HEK293 (cell line): ENCODE results near the gene NKD1.

ENCODE experiments used
- CTCF ChIA-PET: fragments of 350-600 bp; formaldehyde crosslinking; extraction: SDS; loops from one replicate; lab custom pipeline; 2021; ENCODE audit warnings: antibody characterized with exemption; lab: Yijun Ruan, JAX
- POLR2A ChIA-PET: fragments of 300-600 bp; formaldehyde crosslinking; extraction: SDS; loops from one replicate; lab custom pipeline; 2020; ENCODE audit warnings: antibody characterized with exemption, inconsistent platforms; lab: Yijun Ruan, JAX
- H3K27ac ChIP-seq: fragments of 200-500 bp; sonication (Bioruptor generic); 2 replicates; pipeline ENCODE4 v1.5.1; 2014; ENCODE audit warnings: low read depth, low read length, control low read depth, inconsistent platforms; ENCODE audit errors: extremely low read depth
- H3K36me3 ChIP-seq, 2 experiments: fragments of 200-500 bp in 1 of 2; sonication (Bioruptor generic) in 1 of 2; 1 replicate in 1 of 2; 2 replicates in 1 of 2; pipeline ENCODE4 v1.5.1; 2014 to 2017; ENCODE audit warnings: inconsistent platforms in 2 of 2, low read length in 2 of 2; ENCODE audit not compliant: control insufficient read depth in 2 of 2, insufficient read depth in 1 of 2
- H3K4me1 ChIP-seq: fragments of 200-500 bp; sonication (Bioruptor generic); 2 replicates; pipeline ENCODE4 v1.5.1; 2014; ENCODE audit warnings: mild to moderate bottlenecking, low read length, inconsistent platforms; ENCODE audit not compliant: control insufficient read depth, insufficient read depth
- H3K4me3 ChIP-seq: 2 replicates; pipeline ENCODE4 v1.5.1; 2011; ENCODE audit warnings: low read depth, mild to moderate bottlenecking, control low read depth, low read length, moderate library complexity
- H3K9me3 ChIP-seq: fragments of 200-500 bp; sonication (Bioruptor generic); 2 replicates; pipeline ENCODE4 v1.5.1; 2014; ENCODE audit warnings: low read depth, low read length, inconsistent platforms; ENCODE audit not compliant: control insufficient read depth, insufficient read depth
- KLF7 ChIP-seq: fragments of 450-650 bp; formaldehyde crosslinking; IDR thresholded peaks from 2 replicates; pipeline ENCODE4 v1.5.1; 2016; ENCODE audit warnings: missing biosample characterization, missing genetic modification characterization, borderline replicate concordance
- SCRT2 ChIP-seq: fragments of 450-650 bp; formaldehyde crosslinking; IDR thresholded peaks from 2 replicates; pipeline ENCODE4 v1.5.1; 2016; ENCODE audit warnings: missing biosample characterization, missing genetic modification characterization
- SP2 ChIP-seq: fragments of 450-650 bp; formaldehyde crosslinking; IDR thresholded peaks from 2 replicates; pipeline ENCODE4 v1.5.1; 2016; ENCODE audit warnings: missing biosample characterization, missing genetic modification characterization
- ZBTB17 ChIP-seq: fragments of 450-650 bp; formaldehyde crosslinking; IDR thresholded peaks from 2 replicates; pipeline ENCODE4 v1.5.1; 2016; ENCODE audit warnings: missing biosample characterization, missing genetic modification characterization
- ZFP69B ChIP-seq: fragments of 450-650 bp; formaldehyde crosslinking; IDR thresholded peaks from 2 replicates; pipeline ENCODE4 v1.5.1; 2016; ENCODE audit warnings: missing biosample characterization, missing genetic modification characterization
- ZNF112 ChIP-seq: fragments of 450-650 bp; formaldehyde crosslinking; IDR thresholded peaks from 2 replicates; pipeline ENCODE4 v1.5.0; 2017; ENCODE audit warnings: missing biosample characterization, missing genetic modification characterization
- ZNF140 ChIP-seq: fragments of 450-650 bp; formaldehyde crosslinking; IDR thresholded peaks from 2 replicates; pipeline ENCODE4 v1.5.1; 2016; ENCODE audit warnings: missing biosample characterization, missing genetic modification characterization
- ZNF157 ChIP-seq: fragments of 450-650 bp; formaldehyde crosslinking; IDR thresholded peaks from 2 replicates; pipeline ENCODE4 v1.5.1; 2016; ENCODE audit warnings: missing biosample characterization, missing genetic modification characterization
- ZNF19 ChIP-seq: fragments of 450-650 bp; formaldehyde crosslinking; IDR thresholded peaks from 2 replicates; pipeline ENCODE4; 2016; ENCODE audit warnings: missing biosample characterization, missing genetic modification characterization, low read depth
- ZNF2 ChIP-seq: fragments of 450-650 bp; formaldehyde crosslinking; IDR thresholded peaks from 2 replicates; pipeline ENCODE4 v1.5.1; 2016; ENCODE audit warnings: missing biosample characterization, missing genetic modification characterization
- ZNF274 ChIP-seq, 2 experiments: fragments of 200-500 bp in 1 of 2; fragments of 450-650 bp in 1 of 2; sonication (Bioruptor generic) in 1 of 2; formaldehyde crosslinking in 1 of 2; IDR thresholded peaks; 2 replicates each; pipeline versions ENCODE4 v1.5.1 to v1.6.1; 2014 to 2016; ENCODE audit warnings: borderline replicate concordance in 1 of 2, inconsistent platforms in 1 of 2, low read length in 1 of 2, missing biosample characterization in 1 of 2, missing genetic modification characterization in 1 of 2
- ZNF350 ChIP-seq: fragments of 450-650 bp; formaldehyde crosslinking; IDR thresholded peaks from 2 replicates; pipeline ENCODE4 v1.5.0; 2017; ENCODE audit warnings: missing biosample characterization, mild to moderate bottlenecking, missing genetic modification characterization
- ZNF404 ChIP-seq: fragments of 450-650 bp; formaldehyde crosslinking; IDR thresholded peaks from 2 replicates; pipeline ENCODE4 v1.5.1; 2017; ENCODE audit warnings: missing biosample characterization, missing genetic modification characterization
- ZNF473 ChIP-seq: fragments of 450-650 bp; formaldehyde crosslinking; IDR thresholded peaks from 2 replicates; pipeline ENCODE4 v1.5.1; 2017; ENCODE audit warnings: missing biosample characterization, missing genetic modification characterization
- ZNF548 ChIP-seq: fragments of 450-650 bp; formaldehyde crosslinking; IDR thresholded peaks from 2 replicates; pipeline ENCODE4 v1.5.1; 2016; ENCODE audit warnings: missing biosample characterization, missing genetic modification characterization
- ZNF555 ChIP-seq: fragments of 450-650 bp; formaldehyde crosslinking; conservative IDR thresholded peaks from 2 replicates; pipeline ENCODE4 v1.5.1; 2017; ENCODE audit warnings: missing biosample characterization, mild to moderate bottlenecking, missing genetic modification characterization, inconsistent platforms
- ZNF561 ChIP-seq: fragments of 450-650 bp; IDR thresholded peaks from 2 replicates; pipeline ENCODE4 v1.5.1; 2018; ENCODE audit warnings: missing biosample characterization, missing genetic modification characterization, borderline replicate concordance
- ZNF600 ChIP-seq: fragments of 450-650 bp; formaldehyde crosslinking; IDR thresholded peaks from 2 replicates; pipeline ENCODE4 v1.5.1; 2016; ENCODE audit warnings: missing biosample characterization, missing genetic modification characterization
- ZNF610 ChIP-seq: fragments of 450-650 bp; formaldehyde crosslinking; IDR thresholded peaks from 2 replicates; pipeline ENCODE4 v1.5.1; 2016; ENCODE audit warnings: missing biosample characterization, missing genetic modification characterization, borderline replicate concordance
- ZNF621 ChIP-seq: fragments of 450-650 bp; formaldehyde crosslinking; IDR thresholded peaks from 2 replicates; pipeline ENCODE4 v1.5.1; 2017; ENCODE audit warnings: missing biosample characterization, missing genetic modification characterization
- ZNF626 ChIP-seq: fragments of 450-650 bp; sonication (Bioruptor Pico); formaldehyde crosslinking; IDR thresholded peaks from 2 replicates; pipeline ENCODE4 v1.5.1; 2018; ENCODE audit warnings: missing biosample characterization, missing genetic modification characterization, inconsistent platforms
- ZNF664 ChIP-seq: fragments of 450-650 bp; formaldehyde crosslinking; IDR thresholded peaks from 2 replicates; pipeline ENCODE4 v1.5.1; 2016; ENCODE audit warnings: missing biosample characterization, missing genetic modification characterization
- ZNF768 ChIP-seq: fragments of 450-650 bp; formaldehyde crosslinking; IDR thresholded peaks from 2 replicates; pipeline ENCODE4 v1.5.1; 2018; ENCODE audit warnings: missing biosample characterization, mild to moderate bottlenecking, missing genetic modification characterization
- ZNF791 ChIP-seq: fragments of 450-650 bp; formaldehyde crosslinking; IDR thresholded peaks from 2 replicates; pipeline ENCODE4 v1.5.1; 2016; ENCODE audit warnings: missing biosample characterization, missing genetic modification characterization
- TF ChIP-seq, protein P1 (sequence below): fragments of 450-650 bp; formaldehyde crosslinking; IDR thresholded peaks from 2 replicates; pipeline ENCODE4 v1.5.1; 2017; ENCODE audit warnings: missing biosample characterization, mild to moderate bottlenecking, missing genetic modification characterization, moderate library complexity
- TF ChIP-seq, protein P2 (sequence below): fragments of 450-650 bp; formaldehyde crosslinking; IDR thresholded peaks from 2 replicates; pipeline ENCODE4 v1.5.1; 2016; ENCODE audit warnings: missing biosample characterization, missing genetic modification characterization
- TF ChIP-seq, protein P3 (sequence below): fragments of 450-650 bp; formaldehyde crosslinking; IDR thresholded peaks from 2 replicates; pipeline ENCODE4 v1.5.1; 2016; ENCODE audit warnings: missing biosample characterization, missing genetic modification characterization

The NKD1 gene

DNA sequence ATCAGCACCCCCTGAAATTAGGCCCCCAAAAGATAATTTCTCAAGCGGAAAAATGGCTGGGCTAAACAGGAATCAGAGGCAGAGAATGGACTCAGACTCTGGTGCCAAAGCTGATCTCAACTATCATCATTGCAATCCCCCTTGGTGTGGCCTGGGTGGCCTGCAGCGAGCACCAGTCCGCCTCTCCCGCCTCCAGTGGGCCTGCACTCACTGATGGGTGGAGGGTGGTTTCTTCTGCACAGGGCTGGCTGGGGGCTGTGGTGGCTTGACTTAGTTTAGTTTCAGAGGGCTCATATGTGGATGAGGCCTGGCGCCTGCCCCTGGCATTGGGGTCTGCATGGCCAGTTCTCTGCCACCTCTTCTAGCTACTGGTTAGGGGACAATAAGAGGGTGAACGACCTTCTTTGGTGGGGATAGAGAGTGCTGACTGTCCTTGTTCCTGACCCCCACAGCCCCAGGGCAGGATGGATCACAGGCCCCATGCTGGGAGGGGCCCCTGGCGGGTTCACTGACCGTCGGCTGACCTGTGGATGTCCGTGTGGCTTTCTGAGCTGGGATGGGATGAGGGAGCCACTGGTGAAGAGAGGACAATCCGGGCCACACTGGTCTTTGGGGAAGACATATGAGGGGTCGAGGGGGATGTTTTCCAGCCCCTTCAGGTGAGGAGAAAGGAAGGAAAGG lies 70.2 kb downstream of the NKD1 start:
- Histone ChIP-seq H3K27ac (no peak overlapping the region), H3K36me3 (no peaks in the 10 kb centered on the region), H3K4me1 (no peaks in the 10 kb centered on the region), H3K9me3 (no peaks in the 10 kb centered on the region), H3K4me3 (no peak overlapping the region)
- CTCF ChIA-PET, result no interaction called here
- POLR2A ChIA-PET, result no interaction called here
- TF ChIP-seq ZNF274 (IDR thresholded peaks at IDR 0.05; ENCODE audit: low read length), result no peak
- no peak for TF ChIP-seq ZNF274 (tag by site-specific recombination; IDR thresholded peaks at IDR 0.05; ENCODE audit: borderline replicate concordance)
- TF ChIP-seq ZNF561, result no peak
- no peak for TF ChIP-seq ZNF610 (tag by site-specific recombination)
- TF ChIP-seq ZNF140, result no peak
- TF ChIP-seq ZNF473 (tag by site-specific recombination), result no peak
- no peak for TF ChIP-seq SP2
- TF ChIP-seq, protein P1, sequence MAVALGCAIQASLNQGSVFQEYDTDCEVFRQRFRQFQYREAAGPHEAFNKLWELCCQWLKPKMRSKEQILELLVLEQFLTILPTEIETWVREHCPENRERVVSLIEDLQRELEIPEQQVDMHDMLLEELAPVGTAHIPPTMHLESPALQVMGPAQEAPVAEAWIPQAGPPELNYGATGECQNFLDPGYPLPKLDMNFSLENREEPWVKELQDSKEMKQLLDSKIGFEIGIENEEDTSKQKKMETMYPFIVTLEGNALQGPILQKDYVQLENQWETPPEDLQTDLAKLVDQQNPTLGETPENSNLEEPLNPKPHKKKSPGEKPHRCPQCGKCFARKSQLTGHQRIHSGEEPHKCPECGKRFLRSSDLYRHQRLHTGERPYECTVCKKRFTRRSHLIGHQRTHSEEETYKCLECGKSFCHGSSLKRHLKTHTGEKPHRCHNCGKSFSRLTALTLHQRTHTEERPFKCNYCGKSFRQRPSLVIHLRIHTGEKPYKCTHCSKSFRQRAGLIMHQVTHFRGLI (tag by site-specific recombination), result no peak
- TF ChIP-seq, protein P2, sequence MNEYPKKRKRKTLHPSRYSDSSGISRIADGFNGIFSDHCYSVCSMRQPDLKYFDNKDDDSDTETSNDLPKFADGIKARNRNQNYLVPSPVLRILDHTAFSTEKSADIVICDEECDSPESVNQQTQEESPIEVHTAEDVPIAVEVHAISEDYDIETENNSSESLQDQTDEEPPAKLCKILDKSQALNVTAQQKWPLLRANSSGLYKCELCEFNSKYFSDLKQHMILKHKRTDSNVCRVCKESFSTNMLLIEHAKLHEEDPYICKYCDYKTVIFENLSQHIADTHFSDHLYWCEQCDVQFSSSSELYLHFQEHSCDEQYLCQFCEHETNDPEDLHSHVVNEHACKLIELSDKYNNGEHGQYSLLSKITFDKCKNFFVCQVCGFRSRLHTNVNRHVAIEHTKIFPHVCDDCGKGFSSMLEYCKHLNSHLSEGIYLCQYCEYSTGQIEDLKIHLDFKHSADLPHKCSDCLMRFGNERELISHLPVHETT (tag by site-specific recombination), result no peak
- TF ChIP-seq ZNF791, result no peak
- no peak for TF ChIP-seq ZNF626

DNA sequence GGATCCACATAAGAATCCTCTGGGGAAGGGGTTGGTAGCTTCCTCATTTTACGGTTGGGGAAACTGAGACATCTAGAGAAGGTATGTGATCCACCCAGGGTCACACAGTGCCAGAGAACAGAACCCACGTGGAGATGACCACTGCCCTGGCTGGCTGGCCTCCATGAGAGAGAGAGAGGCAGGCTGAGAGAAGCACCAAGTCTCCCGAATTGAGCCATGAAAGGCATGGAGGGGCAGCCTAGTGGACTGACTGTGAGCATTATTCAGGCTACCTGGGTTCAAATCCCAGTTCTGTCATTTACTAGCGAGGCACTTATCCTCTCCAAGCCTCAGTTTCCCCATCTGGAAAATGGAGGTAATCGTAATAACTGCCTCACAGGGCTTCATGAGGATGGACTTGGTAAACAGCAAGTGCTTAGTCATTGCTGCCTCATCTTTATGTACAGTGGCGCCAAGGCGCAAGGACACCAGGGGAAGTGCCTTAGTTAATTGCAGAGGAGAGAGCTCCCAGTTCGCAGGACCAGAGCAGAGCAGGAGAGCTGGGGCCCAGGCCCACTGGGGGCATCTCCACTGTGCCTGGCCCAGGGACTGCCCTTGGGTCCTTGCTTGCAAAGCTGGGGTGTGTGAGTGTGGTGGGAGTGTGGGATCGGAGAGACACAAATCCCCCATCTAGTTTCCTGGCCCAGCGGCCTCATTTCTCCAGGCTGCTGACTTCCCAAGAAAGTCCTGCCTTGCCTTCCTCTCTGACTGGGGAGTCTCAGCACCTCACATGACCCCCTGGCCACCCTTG lies 71.7 kb downstream of the NKD1 start:
- CTCF ChIA-PET, result no interaction called here
- POLR2A ChIA-PET, result no interaction called here
- Histone ChIP-seq H3K4me3 (no peak overlapping the region), H3K9me3 (no peaks in the 10 kb centered on the region), H3K36me3 (no peaks in the 10 kb centered on the region), H3K27ac (no peak overlapping the region), H3K4me1 (no peaks in the 10 kb centered on the region)
- TF ChIP-seq ZNF600, result no peak
- TF ChIP-seq ZNF2 (tag by site-specific recombination), result no peak
- no peak for TF ChIP-seq ZFP69B (tag by site-specific recombination)
- no peak for TF ChIP-seq ZBTB17 (tag by site-specific recombination)
- no peak for TF ChIP-seq ZNF350 (tag by site-specific recombination)
- no peak for TF ChIP-seq ZNF19 (tag by site-specific recombination)
- no peak for TF ChIP-seq ZNF112 (tag by site-specific recombination)
- TF ChIP-seq ZNF768 (tag by site-specific recombination), result no peak
- no peak for TF ChIP-seq ZNF626
- no peak for TF ChIP-seq ZNF555 (tag by site-specific recombination)
- no peak for TF ChIP-seq ZNF157
- no peak for TF ChIP-seq KLF7
- TF ChIP-seq ZNF548 (tag by site-specific recombination), result no peak
- no peak for TF ChIP-seq ZNF404 (tag by site-specific recombination)
- TF ChIP-seq, protein P3, sequence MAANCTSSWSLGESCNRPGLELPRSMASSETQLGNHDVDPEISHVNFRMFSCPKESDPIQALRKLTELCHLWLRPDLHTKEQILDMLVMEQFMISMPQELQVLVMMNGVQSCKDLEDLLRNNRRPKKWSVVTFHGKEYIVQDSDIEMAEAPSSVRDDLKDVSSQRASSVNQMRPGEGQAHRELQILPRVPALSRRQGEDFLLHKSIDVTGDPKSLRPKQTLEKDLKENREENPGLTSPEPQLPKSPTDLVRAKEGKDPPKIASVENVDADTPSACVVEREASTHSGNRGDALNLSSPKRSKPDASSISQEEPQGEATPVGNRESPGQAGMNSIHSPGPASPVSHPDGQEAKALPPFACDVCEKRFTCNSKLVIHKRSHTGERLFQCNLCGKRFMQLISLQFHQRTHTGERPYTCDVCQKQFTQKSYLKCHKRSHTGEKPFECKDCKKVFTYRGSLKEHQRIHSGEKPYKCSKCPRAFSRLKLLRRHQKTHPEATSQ, result no peak
- no peak for TF ChIP-seq ZNF621 (tag by site-specific recombination)
- TF ChIP-seq, protein P1 (tag by site-specific recombination), result no peak
- TF ChIP-seq SCRT2 (tag by site-specific recombination), result no peak
- TF ChIP-seq ZNF664 (tag by site-specific recombination), result no peak
